ENCODE data around the gene ZNF211.

DNA sequence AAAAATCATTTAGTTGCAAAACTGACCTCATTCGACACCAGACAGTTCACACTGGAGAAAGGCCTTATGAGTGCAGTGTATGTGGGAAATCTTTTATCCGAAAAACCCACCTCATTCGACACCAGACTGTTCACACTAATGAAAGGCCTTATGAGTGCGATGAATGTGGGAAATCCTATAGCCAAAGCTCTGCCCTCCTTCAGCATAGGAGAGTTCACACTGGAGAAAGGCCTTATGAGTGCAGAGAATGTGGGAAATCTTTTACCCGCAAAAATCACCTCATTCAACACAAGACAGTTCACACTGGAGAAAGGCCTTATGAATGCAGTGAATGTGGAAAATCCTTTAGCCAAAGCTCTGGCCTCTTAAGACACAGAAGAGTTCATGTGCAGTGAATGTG, 26.0 kb upstream of the ZNF211 start:
- TF ChIP-seq, protein P1, sequence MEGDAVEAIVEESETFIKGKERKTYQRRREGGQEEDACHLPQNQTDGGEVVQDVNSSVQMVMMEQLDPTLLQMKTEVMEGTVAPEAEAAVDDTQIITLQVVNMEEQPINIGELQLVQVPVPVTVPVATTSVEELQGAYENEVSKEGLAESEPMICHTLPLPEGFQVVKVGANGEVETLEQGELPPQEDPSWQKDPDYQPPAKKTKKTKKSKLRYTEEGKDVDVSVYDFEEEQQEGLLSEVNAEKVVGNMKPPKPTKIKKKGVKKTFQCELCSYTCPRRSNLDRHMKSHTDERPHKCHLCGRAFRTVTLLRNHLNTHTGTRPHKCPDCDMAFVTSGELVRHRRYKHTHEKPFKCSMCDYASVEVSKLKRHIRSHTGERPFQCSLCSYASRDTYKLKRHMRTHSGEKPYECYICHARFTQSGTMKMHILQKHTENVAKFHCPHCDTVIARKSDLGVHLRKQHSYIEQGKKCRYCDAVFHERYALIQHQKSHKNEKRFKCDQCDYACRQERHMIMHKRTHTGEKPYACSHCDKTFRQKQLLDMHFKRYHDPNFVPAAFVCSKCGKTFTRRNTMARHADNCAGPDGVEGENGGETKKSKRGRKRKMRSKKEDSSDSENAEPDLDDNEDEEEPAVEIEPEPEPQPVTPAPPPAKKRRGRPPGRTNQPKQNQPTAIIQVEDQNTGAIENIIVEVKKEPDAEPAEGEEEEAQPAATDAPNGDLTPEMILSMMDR (IDR thresholded peaks at IDR 0.05), result no peak
- no peak for TF ChIP-seq POLR2A (IDR thresholded peaks at IDR 0.05)

Data from thyroid gland (tissue), 4 donors.